Right ventricle myocardium superior (tissue), 1 donor: ENCODE measurements around the gene DYNLL2. TPM values are rescaled to one million over a fixed set of nuclear protein-coding genes. Genes with fewer than 3 reads are reported as not detected.
"Not testable (repeated sequence)": the region's sequence is repeated elsewhere in the genome, so short reads cannot be mapped to it uniquely, and the experiment has no call there.

Experiments
- ATAC-seq: fragments of 200-7000 bp; cut with Tn5 transposase; one replicate; pipeline ENCODE4 v1.9.1; 2020; ENCODE audit warnings: mild to moderate bottlenecking; ENCODE audit not compliant: poor library complexity
- DNase-seq: peaks from one replicate; pipeline ENCODE4 v3.0.0-alpha.2; 2020
- intact Hi-C: fragments of 100-400 bp; cut with DNase I; formaldehyde crosslinking; loops from one replicate; pipeline ENCODE4 v1.11.2; 2022
- long read RNA-seq: library from polyadenylated mRNA; unstranded; transcript quantifications from one replicate; pipeline ENCODE4 v2.0.0, GENCODE V29; 2021
- total RNA-seq: library from RNA; stranded (reverse); fragmentation: NEBNext Ultra II Directional; extraction: Animal tissue kit (Norgen Biotek cat#: 25700); gene quantifications from one replicate; pipeline ENCODE4 v1.2.1, GENCODE V29; 2021
- donor health status: DM: no; HTN: yes; CAD: no; lungs with severe emphysema.

DYNLL2 gene
- total RNA-seq, result 81.5 TPM
- long read RNA-seq, full-length matches to known transcripts, result 2 of 14 reads
- long read RNA-seq, partial matches to known transcripts, result 0 of 14 reads
- long read RNA-seq, other reads (novel, unspliced or antisense), result 12 of 14 reads

DNA sequence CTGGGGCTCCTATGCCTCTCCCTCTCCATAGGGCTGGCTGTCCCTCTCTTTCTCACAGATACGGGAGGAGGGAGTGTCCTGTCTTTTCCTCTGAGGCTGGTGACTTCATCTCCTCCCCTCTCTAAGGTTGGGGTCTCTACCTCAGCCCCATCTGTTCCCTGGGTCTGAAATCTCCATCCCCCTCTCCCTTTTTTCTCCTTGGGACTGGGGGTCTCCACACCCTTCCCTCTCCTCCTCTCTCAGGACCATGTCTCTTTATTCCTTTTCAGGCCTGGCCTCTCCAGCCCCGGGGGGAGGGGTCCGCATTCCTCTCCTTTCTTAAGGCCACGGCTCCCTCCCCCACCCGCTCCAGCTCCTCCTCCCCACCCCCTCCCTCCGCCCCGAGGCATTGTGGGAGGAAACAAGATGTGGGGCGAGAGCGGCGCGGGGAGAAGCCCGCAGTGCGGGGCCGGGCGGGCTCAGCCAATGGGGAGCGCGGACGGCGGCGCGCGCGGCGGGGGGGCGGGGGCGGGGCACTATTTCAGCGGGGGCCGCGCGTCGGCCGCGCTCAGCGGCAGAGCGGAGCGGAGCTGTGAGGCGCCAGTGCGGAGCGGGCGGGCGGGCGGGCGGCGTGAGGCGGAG, at the start of gene DYNLL2:
Gene DYNLL2 (plus strand): TSS at position 550 of the 621 bp plus-strand sequence. CDS start 3,672 bp downstream, outside the sequence.
- intact Hi-C loops, result no loop called here

DNA sequence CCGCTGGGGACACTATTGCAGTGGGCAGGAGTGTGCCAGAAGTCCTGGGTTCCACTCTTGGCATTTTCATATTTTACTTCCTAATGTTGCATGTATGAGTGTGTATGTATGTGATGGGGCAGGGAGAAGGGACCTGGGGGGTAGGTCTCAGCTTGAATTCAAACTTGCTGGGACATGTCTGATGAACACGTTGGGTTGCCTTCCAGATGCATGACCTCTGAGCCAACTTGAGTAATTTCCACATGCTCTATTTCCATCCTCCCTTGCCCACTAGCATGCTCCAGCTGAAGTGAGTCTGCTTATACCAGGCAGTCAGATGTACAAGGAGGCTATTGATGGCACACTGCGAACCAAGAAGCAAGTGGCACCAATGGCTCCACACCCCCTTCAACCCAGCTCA, 43.2 kb upstream of the DYNLL2 start:
- intact Hi-C loops, result no loop called here
- no peak for DNase-seq
- ATAC-seq, result no peak

More for the DNA sequence above, at the start of gene DYNLL2:
- DNase-seq (peak; percentile 96), ATAC-seq (peak; percentile 91)

DNA sequence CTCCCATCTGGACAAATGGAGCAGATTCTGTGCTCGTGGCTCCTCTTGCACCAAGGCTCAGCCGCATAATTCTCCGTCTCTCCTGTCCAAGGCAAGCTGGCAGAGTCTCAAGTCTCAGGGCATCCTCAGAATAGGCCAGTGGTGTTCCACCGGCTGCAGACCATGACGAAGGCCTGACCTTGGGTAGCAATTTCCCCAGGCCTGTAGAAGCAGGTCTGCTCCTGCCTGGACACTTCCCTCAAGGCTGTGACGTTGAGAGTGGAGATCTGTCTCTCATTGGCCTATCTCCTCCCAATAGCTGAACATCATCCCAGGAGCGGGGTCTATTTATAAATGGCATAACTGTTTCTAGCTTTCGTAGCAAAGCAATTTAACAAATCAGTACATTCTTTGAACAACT, 42.8 kb upstream of the DYNLL2 start:
- intact Hi-C loops, result no loop called here
- DNase-seq (no peak), ATAC-seq (no peak)

DNA sequence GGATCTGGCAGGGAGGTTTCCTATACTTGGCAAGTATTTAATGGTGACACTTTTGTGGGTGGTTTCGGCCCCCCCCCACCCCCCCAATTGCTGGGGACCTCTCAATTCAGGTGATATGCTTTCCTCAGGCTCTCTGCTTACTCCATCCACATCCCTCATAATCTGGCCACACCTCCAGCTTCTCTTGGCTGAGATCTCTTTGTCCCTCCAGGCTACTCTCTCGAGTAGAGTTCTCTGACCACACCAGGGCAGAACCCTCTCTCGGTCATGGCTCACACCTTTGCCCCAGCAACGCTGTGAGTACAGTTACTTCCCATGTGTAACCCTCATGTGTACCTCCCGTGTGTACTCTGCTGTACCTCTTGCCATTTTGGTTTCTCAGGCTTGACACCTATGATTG, 42.1 kb upstream of the DYNLL2 start:
- ATAC-seq (no peak), DNase-seq (no peak)
- intact Hi-C loops, result no loop called here

DNA sequence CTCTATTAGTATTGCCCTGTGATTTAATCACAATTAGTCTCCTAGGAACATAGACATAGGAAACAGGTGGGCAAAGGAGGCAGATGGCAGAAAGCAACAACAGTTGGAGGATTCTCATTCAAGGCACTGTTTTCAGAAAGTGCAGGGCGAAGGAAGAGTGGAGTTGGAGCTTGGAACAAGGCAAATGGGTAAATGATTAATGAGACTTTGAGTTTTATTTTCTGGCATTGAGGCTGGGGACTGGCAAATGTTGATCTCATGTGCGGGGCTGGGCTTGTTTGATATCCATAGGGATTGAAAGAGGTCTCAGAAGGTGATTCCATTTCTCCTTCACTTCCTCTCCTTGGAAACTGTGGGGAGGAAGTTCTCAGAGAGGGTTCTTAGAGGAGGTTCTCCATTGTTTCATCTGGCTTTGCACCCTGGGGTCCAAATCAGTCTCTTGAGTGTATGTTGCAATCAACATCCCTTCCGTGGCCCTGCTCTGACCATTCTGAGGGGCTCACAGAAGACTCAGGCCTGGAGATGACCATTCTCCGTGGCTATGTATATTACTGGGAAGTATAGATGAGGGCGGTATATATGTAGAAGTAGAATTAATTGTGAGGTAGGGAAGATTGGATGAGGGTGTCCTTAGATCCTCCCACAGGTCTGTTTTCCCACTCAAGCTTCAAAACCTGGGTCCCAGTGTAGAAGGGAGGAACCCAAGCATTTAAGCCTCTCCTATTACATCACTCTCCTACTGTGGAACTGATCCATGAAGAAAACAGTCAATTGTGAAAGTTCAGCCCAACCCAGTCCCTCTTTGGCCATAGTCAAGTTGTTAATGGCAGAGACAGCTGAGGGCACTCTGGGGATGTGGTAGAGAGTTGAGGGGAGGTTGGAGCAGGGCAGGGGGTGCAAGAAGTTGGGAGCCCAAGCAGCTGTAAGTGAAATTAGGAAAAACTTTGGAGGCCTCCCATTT, 39.7 kb upstream of the DYNLL2 start:
- ATAC-seq, result no peak
- intact Hi-C loops, result no loop called here
- DNase-seq, result no peak

DNA sequence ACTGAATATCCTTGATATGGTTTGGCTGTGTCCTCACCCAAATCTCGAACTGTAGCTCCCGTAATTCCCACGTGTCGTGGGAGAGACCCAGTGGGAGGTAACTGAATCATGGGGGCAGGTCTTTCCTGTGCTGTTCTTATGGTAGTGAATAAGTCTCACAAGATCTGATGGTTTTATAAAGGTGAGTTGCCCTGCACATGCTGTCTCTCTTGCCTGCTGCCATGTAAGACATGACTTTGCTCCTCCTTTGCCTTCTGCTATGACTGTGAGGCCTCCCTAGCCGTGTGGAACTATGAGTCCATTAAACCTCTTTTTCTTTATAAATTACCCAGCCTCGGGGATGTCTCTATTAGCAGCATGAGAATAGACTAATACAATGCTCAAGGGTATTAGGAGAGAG, 39.0 kb upstream of the DYNLL2 start:
- DNase-seq, intact Hi-C loops, ATAC-seq: not testable (repeated sequence)

DNA sequence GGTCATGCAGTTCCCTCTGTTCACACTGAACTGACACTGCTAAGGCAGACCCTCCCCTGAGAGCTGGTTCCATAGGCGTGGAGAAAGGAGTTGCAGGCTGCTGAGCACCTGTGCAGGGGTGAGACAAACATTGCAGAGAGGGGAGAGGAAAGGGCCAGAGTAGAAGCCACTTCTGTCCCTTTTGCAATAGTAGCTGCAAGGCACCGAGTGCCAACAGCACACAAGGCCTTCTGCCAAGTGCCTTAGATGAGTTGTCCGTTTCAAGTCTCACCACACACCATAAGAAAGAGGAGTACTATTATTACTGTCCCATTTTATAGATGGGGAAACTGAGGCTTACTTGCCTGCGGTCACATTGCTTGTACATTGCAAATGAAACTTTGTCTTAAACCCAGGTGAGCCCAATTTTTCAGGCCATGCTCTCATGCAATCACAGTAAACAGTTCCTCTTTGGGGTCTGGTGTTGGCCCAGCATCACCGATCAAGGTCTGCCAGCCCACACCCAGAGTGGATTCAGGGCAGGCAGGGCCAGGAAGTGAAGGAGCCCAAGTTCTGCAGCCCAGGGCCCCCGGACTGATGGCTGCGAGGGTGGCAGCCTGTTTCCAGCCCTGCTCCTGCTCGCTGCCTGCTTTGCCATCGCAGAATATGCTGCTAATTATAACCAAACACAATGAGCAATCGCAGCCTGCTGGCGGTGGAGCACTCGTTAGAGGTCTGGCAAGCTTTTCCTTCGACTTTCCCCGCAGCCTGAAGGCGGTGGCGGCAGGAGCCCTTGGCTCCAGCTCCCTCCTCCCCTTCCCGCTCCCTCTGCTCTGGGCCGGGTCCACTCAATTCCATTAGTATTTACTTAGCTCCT, 36.8 kb upstream of the DYNLL2 start:
- DNase-seq (peak; percentile 50), ATAC-seq (peak; percentile 92)
- intact Hi-C loops, result no loop called here

DNA sequence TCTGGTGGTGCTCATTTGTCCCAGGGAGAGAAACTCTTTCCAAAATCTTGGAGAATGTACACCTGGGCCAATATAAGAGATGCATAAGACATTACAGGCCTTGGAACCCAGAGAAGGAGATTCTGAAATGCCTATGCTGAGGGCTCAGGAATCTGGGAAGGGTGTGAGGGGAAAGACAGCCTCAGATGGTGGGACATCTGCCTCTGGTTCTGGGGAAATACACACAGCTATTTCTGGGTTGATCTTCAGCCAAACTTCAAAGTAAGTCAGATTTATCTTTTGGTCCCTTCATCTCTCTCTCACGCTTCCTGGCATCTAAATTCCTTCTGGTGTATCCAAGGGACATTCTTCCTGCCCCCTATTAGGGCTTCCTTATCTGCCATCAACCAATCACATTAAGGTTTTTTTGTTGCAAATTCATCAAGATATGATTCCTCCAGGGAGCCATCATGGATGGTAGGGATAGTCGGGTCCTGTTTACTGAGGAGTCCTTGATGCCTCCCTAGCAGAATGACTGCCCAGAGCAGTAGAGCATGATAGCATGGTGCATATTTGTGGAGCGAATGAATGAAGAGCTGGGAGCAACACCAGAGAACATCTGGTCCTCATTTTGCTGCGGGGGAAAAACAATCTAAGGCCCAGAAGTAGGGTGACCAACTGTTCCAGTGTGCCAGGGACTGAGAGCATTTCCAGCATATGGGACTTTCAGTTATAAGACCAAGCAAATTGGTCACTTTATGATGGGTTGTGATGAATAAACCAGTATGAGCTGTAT, 35.7 kb upstream of the DYNLL2 start:
- intact Hi-C loops, result no loop called here
- DNase-seq (no peak), ATAC-seq (no peak)

DNA sequence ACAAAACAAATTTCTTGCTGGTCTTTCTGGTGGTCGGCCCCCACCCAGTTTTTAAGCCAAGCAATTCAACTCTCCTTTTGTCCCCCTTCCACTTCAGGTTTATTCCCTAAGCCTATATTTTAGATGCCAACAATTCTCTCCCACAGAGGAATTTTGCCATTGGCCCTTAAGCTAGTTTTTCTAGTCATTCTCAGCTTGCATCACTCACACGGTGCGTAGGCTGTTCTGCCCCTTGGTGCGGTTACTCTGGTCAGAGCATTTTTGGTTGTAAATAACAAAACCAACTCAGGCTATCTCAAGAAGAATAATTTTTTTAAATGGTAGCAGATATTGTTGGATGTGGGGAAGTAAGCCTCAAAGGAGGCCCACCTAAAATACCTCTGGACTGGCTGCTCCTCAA, 33.7 kb upstream of the DYNLL2 start:
- ATAC-seq (no peak), DNase-seq (no peak)
- intact Hi-C loops, result no loop called here

DNA sequence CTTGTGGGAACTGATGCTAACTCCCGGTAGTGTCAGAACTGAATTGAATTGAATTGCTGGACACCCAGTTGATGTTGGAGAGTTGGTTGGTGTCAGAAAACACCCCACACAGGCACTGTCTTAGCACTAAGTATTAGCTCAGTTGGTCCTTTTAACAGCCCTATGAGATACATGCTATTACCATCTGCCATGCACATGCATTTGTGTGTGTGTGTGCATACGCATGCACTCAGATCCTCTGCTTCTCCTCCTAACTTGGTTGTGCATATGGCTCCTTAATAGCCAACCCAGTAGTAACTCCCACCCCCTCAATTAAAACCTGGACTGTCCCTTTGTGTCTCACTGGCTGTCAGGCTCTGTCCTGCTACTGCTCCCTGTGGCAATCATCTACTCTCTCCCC, 32.3 kb upstream of the DYNLL2 start:
- ATAC-seq (no peak), DNase-seq (no peak)
- intact Hi-C loops, result no loop called here

DNA sequence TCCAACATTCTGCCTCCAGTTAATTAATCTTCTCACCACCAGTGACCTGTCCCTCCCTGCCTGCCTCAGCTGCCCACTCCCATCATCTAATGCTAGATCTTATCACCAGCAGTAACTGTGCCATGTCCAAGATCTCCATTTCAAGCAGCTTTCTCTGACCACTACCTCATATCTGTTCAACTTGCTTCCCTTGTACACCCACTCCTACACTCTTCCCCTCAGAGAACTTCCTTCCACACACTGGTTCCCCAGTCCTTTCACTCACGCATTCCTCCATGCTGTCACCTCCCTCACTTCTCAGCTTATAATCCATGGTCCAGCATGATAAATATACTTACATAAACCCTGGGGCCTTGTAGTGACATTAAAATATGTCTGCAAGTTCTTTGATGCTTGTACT, 31.8 kb upstream of the DYNLL2 start:
- intact Hi-C loops, result no loop called here
- ATAC-seq, result no peak
- no peak for DNase-seq

DNA sequence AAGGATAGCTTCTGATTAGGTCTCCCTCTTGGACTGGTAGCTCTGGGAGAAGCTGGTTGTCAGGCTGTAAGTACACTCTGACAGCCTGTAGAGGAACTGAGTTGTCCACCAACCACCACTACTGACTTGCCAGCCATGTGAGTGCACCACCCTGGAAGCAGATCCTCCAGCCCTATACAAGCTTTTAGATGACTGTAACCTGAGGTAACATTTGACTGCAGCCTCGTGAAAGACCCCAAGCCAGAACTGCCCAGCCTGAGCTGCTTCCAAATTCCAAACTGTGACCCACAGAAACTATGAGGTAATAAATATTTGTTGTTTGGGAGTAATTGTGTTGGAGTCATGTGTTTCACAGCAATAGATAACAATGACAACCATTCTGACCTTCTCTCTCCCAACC, 30.8 kb upstream of the DYNLL2 start:
- no peak for DNase-seq
- intact Hi-C loops, result no loop called here
- ATAC-seq, result no peak

DNA sequence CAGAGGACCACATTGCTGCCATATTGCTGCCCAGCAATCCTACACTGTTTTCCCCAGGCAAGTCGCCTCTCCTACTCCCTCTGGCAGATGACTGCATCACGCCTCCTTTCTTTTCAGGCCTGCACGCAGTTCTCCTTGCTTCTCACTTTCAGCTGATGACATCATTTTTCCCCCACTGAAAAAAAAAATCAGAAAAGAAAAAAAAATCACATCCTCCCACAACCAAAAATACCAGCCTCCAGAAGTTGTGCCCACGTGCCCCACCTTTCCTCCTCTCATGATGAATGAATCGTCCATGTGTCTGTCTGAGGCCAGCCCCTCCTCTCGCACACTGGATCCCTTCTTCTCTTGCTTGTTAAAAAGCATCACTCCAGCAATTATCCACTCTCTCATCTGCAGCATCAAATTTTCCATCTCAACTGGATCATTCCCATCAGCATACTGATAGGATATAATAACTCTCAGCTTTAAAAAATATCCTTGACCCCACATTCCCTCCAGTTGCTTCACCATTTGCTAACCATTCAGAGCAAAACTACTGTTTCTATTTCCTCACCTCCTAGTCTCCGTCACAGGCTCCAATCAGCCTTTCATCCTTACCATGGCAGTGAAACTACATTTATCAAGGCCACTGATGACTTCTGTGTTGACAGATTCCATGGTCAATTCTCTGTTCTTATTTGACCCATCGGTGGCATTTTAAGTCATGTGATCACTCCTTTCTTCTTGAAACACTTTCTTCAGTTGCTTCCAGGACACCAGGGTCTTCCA, 30.1 kb upstream of the DYNLL2 start:
- no peak for DNase-seq
- no peak for ATAC-seq
- intact Hi-C loops, result no loop called here

DNA sequence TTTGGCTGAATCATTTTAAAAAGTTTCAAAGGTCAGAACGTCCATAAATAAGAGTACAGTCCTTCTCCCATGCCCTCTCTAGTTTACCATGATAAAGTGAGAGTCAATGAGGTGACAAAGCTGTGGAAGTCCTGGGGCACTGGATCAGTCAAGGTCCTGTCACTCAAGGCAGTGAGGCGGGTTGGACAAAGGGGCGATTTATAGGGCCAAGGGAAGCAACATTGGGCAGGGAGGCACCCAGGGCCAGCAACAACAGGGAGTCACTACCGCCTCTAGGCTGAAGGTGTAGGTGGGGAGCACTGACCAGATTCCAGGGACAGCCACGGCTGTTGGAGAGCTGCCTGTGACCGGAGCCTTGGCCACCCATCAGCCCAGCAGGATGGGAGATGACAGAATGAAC, 28.6 kb upstream of the DYNLL2 start:
- no peak for ATAC-seq
- no peak for DNase-seq
- intact Hi-C loops, result no loop called here

DNA sequence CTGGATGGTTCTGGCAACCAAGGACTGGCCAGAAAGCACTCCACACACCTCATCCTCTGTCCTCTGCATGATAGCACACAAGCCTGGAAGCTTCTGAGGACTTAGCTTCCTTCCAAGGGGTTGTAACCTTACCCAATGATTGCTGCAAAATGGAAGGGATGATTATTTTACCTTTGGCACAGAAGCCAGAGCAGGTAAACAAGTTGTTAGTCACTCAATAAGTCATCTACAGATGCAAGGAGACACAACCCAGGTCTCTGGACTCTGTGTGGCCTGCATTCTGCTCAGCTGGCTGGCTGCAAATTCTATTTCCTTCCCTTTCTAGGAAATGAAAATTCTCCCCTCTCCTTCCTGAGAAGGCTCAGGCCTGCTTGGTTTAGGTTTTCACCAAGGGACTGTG, 26.7 kb upstream of the DYNLL2 start:
- ATAC-seq, result no peak
- intact Hi-C loops, result no loop called here

DNA sequence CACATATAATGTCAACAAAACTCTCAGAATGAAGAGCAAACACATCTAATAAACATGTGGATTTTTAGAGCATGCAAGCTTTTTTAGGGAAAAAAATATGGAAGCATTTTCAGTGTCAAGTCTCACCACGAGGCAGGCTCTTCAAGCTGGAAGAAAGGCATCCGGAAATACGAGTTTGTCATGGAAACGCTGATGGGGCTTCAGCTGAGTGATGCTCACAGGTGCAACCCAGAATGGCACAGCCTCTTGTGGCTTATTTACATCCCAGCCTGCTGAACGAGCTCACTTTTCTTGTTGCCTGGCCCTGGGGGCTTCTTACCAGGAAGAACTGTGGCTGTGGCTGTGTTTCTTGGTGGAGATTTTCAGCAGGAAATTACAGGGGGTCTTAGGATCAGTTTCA, 24.1 kb upstream of the DYNLL2 start:
- no peak for DNase-seq
- ATAC-seq, result no peak
- intact Hi-C loops, result no loop called here

More for the DNA sequence above, 26.7 kb upstream of the DYNLL2 start:
- no peak for DNase-seq

DNA sequence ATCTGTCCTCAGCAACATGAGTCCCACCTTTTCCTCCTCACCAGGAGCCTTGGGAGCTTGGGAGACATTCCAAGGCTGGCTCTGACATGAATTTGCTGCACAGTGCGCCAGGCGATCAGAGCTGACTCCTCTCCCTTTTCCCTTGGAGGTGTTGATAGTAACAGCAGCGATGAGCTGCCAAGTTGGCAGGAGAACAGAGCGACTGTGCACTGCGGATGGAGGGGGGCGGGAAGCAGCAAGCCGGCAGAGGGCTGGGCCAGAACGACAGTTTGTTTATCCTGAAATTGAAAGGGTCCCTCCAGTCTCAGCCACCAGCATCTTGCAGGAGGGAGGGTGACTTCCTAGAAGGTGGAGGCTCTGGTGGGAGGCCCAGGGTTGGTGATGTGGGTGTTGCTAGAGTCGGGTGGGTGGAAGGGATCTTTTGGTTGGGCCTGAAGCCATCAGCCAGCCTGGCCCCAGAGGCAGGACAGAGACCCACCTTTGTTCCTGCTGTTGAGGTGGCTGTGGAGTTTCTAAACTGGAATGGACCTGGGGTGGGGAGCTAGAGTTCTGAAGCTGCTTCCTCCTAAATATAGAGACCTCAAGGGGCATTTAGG, 22.5 kb upstream of the DYNLL2 start:
- DNase-seq (peak; percentile 82), ATAC-seq (peak; percentile 95)
- intact Hi-C loops, result no loop called here
